IPS-18c (cell line): Measurements from ENCODE around the gene TRAFD1.
A peak's percentile ranks its signal among the peaks of the same experiment; 100 is the strongest.
"Not testable (repeated sequence)": the region's sequence is repeated elsewhere in the genome, so short reads cannot be mapped to it uniquely, and the experiment has no call there.

Source experiments
- H3K4me3 ChIP-seq: 2 replicates; pipeline ENCODE4 v1.7.0; 2013; ENCODE audit warnings: low read depth, mild to moderate bottlenecking, low read length, moderate library complexity; ENCODE audit not compliant: insufficient read depth
- H3K9me3 ChIP-seq: one replicate; pipeline ENCODE4 v1.6.1; 2013; ENCODE audit warnings: mild to moderate bottlenecking, low read length, moderate library complexity; ENCODE audit not compliant: control insufficient read depth, insufficient read depth

TRAFD1 gene

DNA sequence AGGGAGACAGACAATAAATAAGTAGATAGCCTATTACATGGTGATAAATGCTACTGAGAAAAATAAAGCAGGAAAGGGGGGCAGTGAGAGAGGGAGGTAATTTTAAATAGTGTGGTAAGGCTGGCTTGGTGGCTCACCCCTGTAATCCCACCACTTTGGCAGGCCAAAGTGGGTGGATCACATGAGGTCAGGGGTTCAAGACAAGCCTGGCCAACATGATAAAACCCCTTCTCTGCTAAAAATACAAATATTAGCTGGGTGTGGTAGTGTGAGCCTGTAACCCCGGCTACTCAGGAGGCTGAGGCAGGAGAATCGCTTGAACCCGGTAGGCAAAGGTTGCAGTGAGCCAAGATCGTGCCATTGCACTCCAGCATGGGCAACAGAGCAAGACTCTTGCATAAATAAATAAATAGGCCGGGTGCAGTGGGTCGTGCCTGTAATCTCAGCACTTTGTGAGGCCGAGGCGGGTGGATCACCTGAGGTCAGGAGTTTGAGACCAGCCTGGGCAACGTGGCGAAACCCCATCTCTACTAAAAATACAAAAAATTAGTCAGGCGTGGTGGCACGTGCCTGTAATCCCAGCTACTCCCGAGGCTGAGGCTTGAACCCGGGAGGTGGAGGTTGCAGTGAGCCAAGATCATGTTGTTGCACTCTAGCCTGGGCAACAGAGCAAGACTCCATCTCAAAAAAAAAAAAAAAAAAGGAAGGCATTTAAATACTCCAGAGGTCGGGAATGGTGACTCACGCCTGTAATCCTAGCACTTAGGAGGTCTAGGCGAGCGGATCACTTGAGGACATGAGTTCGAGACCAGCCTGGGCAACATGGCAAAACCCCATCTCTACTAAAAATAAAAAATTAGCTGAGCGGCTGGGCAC lies 14.3 kb upstream of the TRAFD1 start:
- not testable (repeated sequence) for H3K4me3 ChIP-seq, H3K9me3 ChIP-seq

DNA sequence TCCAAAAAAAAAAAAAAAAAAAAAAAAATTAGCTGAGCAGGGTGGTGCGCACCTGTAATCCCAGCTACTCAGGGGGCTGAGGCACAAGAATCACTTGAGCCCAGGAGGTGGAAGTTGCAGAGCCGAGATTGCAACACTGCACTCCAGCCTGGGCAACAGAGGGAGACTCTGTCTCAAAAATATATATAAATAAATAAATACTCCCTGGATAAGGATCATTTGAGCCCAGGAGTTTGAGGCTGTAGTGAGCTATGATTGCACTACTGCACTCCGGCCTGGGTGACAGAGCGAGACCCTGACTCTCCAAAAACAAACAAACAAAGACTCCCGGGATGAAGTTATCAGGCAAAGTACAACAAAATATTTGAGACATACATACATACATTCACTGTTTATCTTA lies 13.4 kb upstream of the TRAFD1 start:
- Histone ChIP-seq H3K4me3 (no peak overlapping the region), H3K9me3 (no peaks in the 10 kb centered on the region)

DNA sequence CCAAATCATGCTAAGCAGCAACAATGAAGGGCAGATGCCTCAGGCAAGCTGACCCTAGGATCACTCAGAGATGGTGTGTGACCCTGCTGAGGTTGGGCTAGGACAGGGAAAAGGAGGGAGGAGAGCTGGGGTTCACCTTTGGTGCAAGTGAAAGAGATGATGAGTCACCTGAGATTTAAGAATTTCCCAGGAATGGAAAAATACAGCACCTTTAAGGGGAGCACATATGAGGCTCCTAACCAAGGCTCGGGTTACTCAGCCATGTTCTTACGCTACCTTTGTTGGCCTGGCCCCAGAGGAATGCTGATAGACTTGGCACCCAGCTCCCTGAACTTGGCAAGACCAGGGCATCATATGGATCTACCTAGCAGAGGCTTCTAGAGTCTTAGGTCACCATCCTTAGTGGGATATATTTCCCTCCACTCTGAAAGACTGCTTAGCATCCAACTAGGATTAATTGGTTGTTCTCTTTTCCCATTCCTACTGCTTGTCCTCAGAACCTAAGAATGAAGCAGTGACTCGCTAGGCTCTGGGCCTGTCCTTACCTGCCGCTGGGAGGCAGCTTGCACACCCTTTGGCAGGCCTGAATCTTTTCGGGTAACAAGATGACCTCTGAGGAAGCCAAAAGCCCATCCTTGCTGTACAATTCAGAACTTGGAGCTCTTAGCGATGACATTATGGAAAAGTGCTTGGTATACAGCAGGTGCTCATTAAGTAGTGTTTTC lies 12.8 kb upstream of the TRAFD1 start:
- Histone ChIP-seq H3K4me3 (no peak overlapping the region), H3K9me3 (no peaks in the 10 kb centered on the region)

DNA sequence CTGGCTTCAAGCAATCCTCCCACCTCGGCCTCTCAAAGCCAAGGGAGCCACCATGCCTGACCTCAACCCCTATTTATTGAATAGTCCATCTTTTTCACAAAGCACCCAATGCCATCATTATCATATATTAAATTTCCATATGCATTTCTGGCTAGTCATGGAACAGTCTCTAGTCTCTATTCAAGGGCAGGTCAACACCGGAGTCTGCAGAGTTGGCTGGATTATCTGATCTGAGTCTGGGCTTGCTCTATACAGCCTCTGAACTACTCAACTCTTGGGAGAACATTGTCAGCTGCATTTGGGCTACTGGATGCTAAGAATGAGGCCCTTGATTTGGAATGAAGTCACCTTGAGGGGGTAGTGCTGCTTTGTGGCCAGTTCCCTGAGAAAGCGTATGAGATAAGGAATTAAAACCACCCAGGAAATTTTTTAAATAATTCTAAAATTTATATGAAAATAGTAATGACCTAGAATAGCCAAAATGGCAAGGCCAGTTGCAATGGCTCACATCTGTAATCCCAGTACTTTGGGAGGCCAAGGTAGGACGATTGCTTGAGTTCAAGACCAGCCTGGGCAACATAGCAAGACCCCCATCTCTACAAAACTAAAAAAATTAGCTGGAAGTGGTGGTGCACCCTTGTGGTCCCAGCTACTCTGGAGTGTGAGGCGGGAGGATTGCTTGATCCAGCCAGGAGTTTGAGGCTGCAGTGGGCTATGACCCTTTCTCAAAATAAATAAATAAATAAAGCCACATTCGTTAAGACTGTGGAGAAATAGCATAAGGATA lies 9.9 kb upstream of the TRAFD1 start:
- Histone ChIP-seq H3K4me3 (no peak overlapping the region), H3K9me3 (no peaks in the 10 kb centered on the region)

DNA sequence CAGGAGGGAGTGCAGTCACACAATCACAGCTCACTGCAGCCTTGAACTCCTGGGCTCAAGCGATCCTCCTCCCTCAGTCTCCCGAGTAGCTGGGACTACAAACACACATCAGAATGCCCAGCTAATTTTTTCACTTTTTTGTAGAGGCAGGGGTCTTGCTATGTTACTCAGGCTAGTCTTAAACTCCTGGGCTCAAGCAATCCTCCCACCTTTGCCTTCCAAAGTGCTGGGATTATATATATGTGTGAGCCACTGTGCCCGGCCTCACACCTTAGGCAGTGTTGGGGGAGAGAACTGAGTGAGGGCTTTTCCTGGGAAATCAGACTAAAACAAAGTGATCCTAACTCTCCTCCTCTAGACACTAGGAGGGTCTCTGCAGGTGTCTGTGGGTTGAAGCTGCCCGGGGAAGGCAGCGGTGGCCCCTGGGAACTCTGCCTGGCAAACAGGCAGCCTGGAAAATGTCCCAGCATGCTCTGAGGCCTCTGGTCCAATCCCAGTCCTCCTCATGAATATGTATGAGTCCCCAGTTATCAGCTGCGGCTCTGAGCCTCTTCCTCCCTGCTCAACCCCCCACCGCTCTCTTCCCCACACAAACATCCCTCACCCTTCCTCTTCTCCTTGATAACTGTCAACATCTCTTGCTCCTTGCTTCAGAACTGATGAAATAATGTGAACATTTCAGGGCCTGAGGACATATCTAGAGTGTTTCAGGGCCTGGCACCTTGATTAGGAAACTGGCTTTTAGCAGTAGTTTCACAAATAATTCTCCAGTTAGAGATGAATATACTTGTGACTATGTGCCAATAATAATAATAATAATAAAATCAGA lies 8.9 kb upstream of the TRAFD1 start:
- Histone ChIP-seq H3K9me3 (no peaks in the 10 kb centered on the region), H3K4me3 (no peak overlapping the region)

DNA sequence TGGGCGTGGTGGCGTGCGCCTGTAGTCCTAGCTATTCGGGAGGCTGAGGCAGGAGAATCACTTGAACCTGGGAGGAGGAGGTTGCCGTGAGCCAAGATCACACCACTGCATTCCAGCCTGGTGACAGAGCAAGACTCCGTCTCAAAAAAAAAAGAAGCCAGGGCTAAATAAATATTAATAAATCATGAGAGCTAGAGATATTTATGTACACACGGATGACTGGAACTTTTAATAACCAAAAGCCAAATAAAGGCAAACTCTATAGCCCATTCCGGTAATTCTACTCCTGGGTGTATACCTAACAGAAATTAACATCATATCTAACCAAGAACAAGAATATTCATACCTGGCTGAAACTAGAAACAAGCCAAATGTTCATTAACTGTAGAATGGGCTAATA lies 7.7 kb upstream of the TRAFD1 start:
- Histone ChIP-seq H3K9me3 (no peaks in the 10 kb centered on the region), H3K4me3 (no peak overlapping the region)

DNA sequence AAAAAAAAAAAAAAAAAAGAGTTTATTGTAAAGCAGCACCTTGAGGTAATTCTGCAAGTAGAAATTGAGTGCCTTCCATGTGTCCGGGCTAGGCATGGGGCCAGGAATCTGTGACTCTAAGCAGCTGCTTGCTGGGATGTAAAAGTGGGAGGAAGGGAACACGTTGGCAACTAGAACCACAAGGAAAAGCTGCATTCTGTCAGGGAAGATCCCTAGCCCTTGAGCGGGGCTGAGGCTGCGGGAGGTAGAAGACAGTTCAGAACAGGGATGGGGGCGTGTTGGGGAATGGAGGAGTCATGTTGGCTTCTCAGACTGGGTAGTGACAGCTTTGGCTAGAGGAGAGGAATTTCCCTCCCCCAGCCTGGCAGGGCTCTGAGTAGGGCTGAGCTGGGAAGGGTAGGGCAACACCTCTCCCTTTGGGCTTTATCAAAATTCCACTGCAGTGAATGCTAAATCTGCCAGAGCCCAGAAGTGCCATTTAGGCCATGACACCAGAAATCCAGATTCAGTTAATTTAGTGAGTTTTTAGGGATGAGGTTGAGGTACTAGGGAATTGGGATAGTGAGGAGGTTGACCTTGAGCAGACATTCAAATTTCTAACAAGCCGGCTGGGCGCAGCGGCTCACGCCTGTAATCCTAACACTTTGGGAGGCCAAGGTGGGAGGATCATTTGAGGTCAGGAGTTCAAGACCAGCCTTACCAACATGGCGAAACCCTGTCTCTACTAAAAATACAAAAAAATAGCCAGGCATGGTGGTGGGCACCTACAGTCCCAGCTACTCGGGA lies 3.4 kb upstream of the TRAFD1 start:
- Histone ChIP-seq H3K4me3 (peak overlapping the region; percentile 3; the same call in 1 of the 2 replicates), H3K9me3 (no peaks in the 10 kb centered on the region)

DNA sequence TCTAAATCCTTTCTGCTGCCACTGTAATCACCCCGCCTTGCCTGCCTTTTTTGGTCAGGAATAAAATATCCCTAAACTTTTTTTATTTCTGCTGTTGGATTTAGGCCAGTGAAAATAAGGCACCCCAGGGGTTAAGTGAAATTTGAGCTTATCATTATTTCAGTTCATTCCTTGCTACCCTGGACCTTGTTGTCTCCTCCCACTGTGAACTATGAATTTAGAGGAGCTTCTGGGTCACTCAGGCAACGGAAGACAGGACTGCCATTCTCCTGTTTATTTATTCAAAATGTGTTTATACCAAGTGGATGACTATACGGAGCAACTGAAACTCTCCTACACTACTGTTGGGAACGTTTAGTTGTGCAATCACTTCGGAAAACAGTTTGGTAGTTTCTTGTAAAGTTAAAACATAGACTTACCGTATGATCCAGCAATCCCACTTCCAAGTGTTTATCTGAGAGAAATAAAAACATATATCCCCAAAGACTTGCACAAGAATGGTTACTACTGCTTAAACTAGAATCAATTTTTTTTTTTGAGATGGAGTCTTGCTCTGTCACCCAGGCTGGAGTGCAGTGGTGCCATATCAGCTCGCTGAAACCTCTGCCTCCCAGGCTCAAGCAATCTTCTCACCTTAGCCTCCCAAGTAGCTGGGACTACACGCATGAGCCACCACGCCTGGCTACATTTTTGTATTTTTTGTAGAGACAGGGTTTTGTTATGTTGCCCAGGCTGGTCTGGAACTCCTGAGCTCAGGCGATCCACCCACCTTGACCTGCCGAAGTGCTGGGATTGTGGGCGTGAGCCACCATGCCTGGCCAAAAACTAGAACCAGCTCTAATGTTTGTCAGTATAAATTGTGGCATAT lies 2.3 kb upstream of the TRAFD1 start:
- Histone ChIP-seq H3K4me3 (no peak overlapping the region), H3K9me3 (no peaks in the 10 kb centered on the region)

DNA sequence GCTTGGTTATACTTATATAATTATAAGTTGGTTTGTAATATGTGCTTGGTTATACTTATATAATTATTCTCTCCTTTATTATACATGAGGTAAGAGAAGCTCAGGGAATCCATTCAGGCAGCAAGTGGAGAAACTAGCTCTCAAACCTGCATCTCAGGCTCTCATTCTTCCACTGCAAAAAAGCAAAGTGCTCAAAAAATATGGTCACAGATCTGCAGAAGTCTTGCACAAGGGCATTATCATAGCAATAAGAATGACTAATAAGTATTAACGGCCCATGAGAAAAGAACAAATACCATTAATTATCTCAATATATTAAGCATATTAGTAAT lies 476 bp upstream of the TRAFD1 start:
- H3K4me3 ChIP-seq = no peak overlapping the region

DNA sequence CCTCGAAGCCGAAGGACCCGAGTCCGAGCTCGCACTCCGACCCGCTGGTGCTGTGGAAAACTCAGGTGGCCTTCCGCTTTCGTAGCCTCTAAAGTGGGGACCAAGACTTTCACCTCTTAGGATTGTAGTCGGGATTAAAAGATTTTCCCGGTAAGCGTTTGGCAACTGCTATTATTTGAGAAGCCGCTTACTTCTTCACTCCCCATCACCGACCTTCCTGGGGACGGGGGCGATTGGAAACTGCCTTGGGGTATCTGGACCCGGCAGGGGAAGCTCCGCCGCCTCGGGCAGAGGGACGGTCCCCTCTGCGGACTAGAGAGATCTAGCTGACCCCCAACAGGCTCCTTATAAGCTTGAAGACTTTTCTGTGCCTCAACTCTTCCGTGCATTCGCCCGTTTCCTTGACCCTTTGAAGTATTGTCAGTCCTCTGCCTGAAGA lies 659 bp downstream of the TRAFD1 start:
- peak overlapping the region; percentile 94 for H3K4me3 ChIP-seq
- no peaks in the 10 kb centered on the region for H3K9me3 ChIP-seq

More for the DNA sequence above, 476 bp upstream of the TRAFD1 start:
- no peaks in the 10 kb centered on the region for H3K9me3 ChIP-seq

DNA sequence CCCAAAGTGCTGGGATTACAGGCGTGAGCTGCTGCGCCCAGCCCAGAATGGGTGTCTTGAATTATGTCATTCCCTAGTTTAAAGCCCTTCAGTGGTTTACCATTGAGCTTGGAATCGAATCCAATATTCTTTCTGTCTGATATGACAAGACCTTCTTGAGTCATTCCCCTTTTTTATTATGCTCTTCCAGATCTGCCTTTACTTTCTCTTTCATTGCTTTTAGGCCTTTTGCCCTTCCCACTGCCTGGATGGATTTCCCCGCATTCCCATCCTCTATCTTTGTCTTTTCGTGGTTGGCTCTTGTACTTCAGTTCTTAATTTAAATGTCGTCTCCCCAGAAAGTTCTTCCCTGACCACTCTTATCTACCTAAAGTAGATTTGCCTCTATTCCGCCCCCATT lies 1.6 kb downstream of the TRAFD1 start:
- Histone ChIP-seq H3K4me3 (no peak overlapping the region), H3K9me3 (no peaks in the 10 kb centered on the region)

DNA sequence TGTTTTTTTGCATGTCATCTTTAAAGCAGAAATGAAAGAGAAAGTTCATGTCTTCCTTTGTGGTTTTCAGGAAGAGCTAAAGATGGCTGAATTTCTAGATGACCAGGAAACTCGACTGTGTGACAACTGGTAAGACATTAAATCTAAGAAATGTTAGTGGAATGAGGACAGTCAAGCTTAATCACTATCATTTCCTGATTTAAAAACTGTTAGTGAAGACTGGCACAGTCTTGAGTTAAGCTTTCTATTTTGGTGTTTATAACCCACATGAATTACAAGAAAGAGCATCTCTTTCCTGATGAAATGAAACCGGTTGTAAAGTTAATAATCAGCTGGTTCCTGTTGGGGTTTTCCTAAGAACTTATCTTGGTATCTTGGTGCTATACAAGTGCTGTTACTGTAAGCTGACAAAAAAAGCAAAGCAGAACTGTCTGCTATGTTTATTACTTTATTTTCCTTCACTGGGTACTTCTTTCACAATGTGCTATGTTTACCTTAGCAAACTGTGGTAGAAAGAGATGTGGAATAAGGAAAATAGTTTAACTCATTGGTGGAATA lies 5.2 kb downstream of the TRAFD1 start:
- no peak overlapping the region for H3K4me3 ChIP-seq
- H3K9me3 ChIP-seq = no peaks in the 10 kb centered on the region

DNA sequence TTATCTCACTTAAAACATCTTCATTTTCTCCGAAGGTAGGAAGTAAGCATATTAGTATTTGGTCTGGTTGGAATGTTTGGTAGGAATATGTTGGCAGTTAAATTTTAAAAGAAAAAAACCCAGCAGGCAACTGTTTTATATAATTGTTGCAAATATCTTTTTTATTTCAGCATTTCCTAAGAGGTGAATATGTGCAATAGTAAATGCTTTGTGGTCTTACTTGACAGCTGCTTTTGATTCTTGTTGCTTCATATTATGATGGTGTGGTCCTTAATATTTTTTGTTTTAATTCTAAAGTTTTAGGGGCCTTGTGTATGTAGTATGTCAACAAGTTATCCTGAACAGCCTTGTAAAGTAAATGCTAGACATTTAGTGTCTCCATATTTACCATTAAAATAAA lies 6.3 kb downstream of the TRAFD1 start:
- H3K9me3 ChIP-seq = no peaks in the 10 kb centered on the region
- no peak overlapping the region for H3K4me3 ChIP-seq

DNA sequence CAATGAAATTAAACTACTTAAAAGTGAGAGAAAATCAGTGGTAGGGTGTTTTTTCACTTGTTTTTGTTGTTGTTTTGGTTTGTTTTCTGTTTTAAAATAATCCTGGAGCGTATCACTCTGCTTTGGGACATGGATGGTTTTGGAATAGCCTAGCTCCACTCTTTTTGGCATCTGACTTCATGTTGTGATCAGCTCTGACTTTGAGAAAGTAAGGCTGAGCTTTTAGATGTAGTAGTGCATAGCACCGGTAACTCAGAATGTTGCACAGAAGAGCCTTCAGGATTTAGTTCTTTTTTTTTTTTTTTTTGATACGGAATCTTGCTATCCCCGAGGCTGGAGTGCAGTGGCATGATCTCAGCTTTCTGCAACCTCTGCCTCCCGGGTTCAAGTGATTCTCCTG lies 8.1 kb downstream of the TRAFD1 start:
- no peaks in the 10 kb centered on the region for H3K9me3 ChIP-seq
- no peak overlapping the region for H3K4me3 ChIP-seq

DNA sequence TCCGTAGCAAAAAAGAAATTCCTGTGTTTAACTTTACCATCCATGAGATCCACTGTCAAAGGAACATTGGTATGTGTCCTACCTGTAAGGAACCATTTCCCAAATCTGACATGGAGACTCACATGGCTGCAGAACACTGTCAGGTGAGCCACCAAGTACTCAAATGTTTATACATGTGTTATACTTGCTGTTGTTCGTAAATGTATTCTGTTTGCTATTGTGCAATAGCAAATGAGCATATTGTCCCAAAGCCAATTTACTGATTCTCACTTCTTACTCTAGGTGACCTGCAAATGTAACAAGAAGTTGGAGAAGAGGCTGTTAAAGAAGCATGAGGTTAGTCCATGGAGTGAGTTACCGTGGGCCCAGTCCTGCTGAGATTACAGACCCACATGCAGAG lies 9.4 kb downstream of the TRAFD1 start:
- Histone ChIP-seq H3K4me3 (no peak overlapping the region), H3K9me3 (no peaks in the 10 kb centered on the region)
